ENCODE measurements around the gene RSF1. TPM values are rescaled to one million over a fixed set of nuclear protein-coding genes. Genes with fewer than 3 reads are reported as not detected.

The RSF1 gene
- total RNA-seq, 1 experiment from 2014 or later: 10.6 TPM

DNA sequence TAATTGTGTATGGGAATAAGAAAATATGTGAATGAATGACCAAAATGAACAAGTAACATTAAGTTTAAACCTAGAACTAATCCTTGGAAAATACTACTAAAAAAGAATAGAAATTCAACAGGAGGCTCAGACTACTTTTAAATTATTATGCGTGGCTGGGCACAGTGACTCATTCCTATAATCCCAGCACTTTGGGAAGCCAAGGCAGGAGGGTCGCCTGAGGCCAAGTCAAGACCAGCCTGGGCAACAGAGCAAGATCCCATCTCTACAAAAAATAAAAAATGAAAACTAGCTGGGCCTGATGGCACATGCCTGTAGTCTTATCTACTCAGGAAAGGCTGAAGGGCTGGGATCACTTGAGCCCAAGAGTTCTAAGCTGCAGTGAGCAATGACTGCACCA is 97.5 kb downstream of the RSF1 start:
- H3K4me3 ChIP-seq: no peak overlapping the region
- no peaks in the 10 kb centered on the region; the same call in 1 of the 2 replicates for H3K36me3 ChIP-seq
- H3K27ac ChIP-seq: no peak overlapping the region
- H3K27me3 ChIP-seq (replicated peaks): no peaks in the 10 kb centered on the region
- no peaks in the 10 kb centered on the region for H3K9me3 ChIP-seq (replicated peaks)
- no peak for DNase-seq (ENCODE audit: low read depth in 1 of 2, low spot score in 2 of 2)
- H3K4me1 ChIP-seq (replicated peaks): no peaks in the 10 kb centered on the region

DNA sequence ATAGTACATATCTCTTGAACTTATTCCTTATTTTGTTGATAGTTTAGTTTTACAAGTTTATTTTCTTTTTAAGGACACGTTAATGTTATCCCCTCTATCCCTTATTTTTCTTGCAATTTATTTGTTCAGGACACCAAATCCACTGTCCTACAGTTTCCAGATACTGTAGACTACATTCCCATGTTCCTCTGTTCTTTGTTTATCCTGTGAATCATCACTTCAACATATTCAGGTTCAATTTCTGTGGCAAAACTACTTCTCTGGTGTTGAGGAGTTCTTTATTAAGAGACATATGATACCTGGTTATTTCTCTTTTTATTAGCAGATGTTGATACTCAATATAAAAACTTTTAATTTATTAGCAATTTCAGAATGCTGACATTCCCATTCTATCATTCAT is 110.2 kb downstream of the RSF1 start:
- Histone ChIP-seq H3K27me3 (replicated peaks) (no peaks in the 10 kb centered on the region), H3K4me1 (replicated peaks) (peaks cover 2% of the 10 kb centered on the region), H3K9me3 (replicated peaks) (no peaks in the 10 kb centered on the region), H3K4me3 (no peak overlapping the region), H3K27ac (no peak overlapping the region), H3K36me3 (no peaks in the 10 kb centered on the region)
- DNase-seq (ENCODE audit: low read depth in 1 of 2, low spot score in 2 of 2): no peak

DNA sequence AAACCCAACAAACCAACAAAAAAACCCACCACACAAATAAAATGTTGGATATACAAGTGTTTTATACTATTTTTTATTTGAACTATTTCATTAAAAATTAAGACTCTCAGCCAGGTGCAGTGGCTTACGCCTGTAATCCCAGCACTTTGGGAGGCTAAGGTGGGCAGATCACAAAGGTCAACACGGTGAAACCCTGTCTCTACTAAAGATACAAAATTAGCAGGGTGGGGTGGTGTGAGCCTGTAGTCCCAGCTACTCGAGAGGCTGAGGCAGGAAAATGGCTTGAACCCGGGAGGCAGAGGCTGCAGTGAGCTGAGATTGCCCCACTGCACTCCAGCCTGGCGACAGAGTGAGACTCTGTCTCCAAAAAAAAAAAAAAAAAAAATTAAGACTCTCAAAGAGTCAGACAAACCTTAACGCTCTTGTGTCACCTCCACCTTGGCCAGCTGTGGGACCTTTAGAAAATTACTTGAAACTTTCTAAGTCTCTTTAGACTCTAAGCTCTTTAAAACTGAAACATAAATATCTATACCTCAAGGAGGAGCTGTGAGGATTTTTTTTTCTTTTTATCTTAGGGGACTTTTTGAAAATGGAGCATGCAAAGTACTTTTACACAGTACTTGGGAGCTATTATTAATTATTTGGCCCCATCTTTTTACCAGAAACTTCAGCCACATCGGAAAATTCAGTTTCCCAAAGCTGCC is 114.5 kb downstream of the RSF1 start:
- no peak for DNase-seq (ENCODE audit: low read depth in 1 of 2, low spot score in 2 of 2)
- Histone ChIP-seq H3K4me1 (replicated peaks) (peaks cover 4% of the 10 kb centered on the region), H3K9me3 (replicated peaks) (no peaks in the 10 kb centered on the region), H3K4me3 (no peak overlapping the region), H3K27me3 (replicated peaks) (no peaks in the 10 kb centered on the region), H3K27ac (no peak overlapping the region), H3K36me3 (no peaks in the 10 kb centered on the region)

DNA sequence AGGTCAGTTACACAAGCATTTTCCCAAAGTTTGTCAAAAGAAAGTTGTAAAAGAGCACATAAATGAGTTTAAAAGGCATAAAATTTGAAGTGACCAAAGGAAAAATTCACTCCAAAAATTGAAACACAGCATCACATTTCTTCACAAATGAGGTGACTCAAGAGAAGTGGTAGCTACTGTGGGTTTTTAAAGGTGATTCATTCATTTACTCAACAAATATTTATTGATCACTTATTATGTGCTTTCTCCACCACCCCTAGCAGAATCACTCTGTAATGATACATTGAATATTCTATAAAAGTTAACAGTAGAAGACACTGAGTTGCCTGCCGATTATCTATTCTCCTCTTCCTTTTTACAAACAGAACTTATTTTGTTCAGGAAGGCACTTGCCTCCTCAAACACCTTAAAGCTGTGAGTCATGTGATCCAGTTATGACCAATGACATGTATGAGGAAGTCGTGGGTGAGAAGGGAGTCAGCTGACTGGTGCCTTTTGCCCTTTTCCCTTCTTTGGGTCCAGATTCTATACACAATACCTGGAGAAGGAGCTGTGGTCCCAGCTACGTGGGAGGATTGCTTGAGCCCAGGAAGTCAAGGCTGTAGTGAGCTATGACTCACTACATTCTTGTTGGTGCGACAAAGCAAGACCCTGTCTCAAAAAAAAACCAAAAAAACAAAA is 115.2 kb downstream of the RSF1 start:
- peak in 1 of 2 experiments; percentile 9 for DNase-seq (ENCODE audit: low read depth in 1 of 2, low spot score in 2 of 2)
- no peaks in the 10 kb centered on the region for H3K36me3 ChIP-seq
- no peaks in the 10 kb centered on the region for H3K9me3 ChIP-seq (replicated peaks)
- H3K4me3 ChIP-seq: no peak overlapping the region
- no peak overlapping the region for H3K27ac ChIP-seq
- H3K27me3 ChIP-seq (replicated peaks): no peaks in the 10 kb centered on the region
- peaks cover 4% of the 10 kb centered on the region for H3K4me1 ChIP-seq (replicated peaks)

DNA sequence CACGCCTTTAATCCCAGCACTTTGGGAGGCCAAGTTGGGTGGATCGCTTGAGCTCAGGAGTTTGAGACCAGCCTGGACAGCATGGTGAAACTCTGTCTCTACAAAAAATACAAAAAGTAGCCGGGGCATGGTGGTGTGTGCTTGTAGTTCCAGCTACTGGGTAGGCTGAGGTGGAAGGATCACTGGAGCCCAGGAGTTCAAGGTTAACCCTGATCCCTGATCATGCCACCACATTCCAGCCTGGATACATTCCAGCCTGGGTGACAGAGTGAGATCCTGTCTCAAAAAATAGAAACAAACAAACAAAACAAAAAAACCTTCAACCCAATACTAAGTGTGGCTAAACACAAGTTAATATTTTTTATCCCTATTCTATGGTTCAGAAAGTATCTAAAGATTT is 116.5 kb downstream of the RSF1 start:
- Histone ChIP-seq H3K4me1 (replicated peaks) (peaks cover 4% of the 10 kb centered on the region), H3K27me3 (replicated peaks) (no peaks in the 10 kb centered on the region), H3K36me3 (no peaks in the 10 kb centered on the region), H3K27ac (no peak overlapping the region), H3K4me3 (no peak overlapping the region), H3K9me3 (replicated peaks) (no peaks in the 10 kb centered on the region)
- no peak for DNase-seq (ENCODE audit: low read depth in 1 of 2, low spot score in 2 of 2)

DNA sequence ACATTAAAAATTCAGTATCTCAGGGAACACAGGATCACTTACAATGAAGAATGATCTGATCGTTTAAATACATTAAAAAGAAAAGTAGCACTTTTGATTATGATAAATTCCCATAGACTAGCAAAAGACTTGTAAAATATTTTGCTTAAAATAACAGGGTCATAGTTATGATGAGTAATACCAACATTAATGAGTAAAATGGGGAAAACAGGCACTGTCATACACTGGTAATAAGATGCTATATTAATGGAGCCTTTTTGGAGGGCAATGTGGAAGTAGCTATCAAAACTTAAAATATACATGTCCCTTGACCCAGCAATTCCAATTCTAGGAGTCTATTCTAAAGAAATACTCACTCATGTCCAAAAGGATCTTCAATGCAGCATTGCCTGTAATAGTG is 121.1 kb downstream of the RSF1 start:
- no peak overlapping the region for H3K4me3 ChIP-seq
- H3K4me1 ChIP-seq (replicated peaks): no peaks in the 10 kb centered on the region
- H3K36me3 ChIP-seq: no peaks in the 10 kb centered on the region

DNA sequence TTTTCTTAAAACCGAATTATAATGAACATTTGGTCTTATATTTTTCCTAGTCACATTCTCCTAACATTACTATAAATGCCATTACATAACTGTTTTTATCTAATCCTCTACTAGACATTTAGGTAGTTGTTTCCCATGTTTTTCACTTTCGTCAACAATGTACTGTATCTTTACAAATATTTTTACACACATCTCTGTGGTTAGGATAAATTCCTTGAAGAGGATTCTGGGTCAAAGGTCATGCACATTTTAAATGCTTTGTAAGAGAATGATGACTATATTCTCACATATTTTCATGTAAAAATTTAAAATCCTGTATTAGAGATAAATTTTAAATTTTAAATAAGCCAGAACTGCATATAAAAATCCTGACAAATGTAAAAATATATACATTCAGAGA is 121.6 kb downstream of the RSF1 start:
- Histone ChIP-seq H3K27ac (no peak overlapping the region), H3K9me3 (replicated peaks) (no peaks in the 10 kb centered on the region), H3K4me3 (no peak overlapping the region), H3K4me1 (replicated peaks) (no peaks in the 10 kb centered on the region), H3K27me3 (replicated peaks) (no peaks in the 10 kb centered on the region), H3K36me3 (no peaks in the 10 kb centered on the region)
- DNase-seq (ENCODE audit: low read depth in 1 of 2, low spot score in 2 of 2): no peak

More for the DNA sequence above, 121.1 kb downstream of the RSF1 start:
- no peaks in the 10 kb centered on the region for H3K27me3 ChIP-seq (replicated peaks)
- no peaks in the 10 kb centered on the region for H3K9me3 ChIP-seq (replicated peaks)
- H3K27ac ChIP-seq: no peak overlapping the region
- no peak for DNase-seq (ENCODE audit: low read depth in 1 of 2, low spot score in 2 of 2)

DNA sequence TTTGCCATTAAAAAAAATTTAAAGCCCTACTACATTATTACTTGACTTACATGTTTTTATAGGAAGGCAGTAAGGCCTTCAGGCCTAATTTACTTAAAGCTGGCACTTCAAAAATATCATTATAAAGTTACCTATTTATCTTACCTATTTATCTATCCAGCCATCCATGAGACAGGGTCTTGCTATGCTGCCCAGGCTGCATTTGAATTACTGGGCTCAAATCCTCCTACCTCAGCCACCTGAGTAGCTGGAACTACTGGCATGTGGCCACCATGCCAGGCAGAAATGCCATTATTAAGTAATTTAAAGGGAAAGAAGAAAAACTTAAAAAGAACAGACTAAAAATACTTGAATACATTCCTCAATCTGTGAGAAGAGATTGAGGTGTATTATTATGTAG is 122.7 kb downstream of the RSF1 start:
- H3K27ac ChIP-seq: no peak overlapping the region
- no peaks in the 10 kb centered on the region for H3K36me3 ChIP-seq
- DNase-seq (ENCODE audit: low read depth in 1 of 2, low spot score in 2 of 2): no peak
- H3K27me3 ChIP-seq (replicated peaks): no peaks in the 10 kb centered on the region
- H3K4me1 ChIP-seq (replicated peaks): no peaks in the 10 kb centered on the region
- no peaks in the 10 kb centered on the region for H3K9me3 ChIP-seq (replicated peaks)
- no peak overlapping the region for H3K4me3 ChIP-seq

DNA sequence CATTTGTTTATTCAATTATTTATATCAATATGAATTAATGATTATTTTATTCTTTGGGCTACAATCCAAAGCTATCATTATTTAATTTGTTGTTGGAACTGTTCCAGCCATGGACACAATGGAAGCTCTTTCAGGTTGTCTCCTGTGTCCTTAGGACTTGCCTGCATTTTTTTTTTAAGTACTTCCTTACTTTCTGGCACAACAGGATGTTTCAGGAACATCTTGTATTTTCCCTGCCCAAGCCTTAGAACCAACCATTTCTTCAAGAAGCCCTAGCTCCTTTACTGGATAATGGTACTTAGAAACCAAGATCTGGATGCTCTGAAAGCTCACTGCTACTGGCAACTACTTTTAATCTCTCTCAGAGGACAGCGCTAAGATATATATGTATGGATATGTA is 125.1 kb downstream of the RSF1 start:
- Histone ChIP-seq H3K4me3 (no peak overlapping the region), H3K4me1 (replicated peaks) (no peaks in the 10 kb centered on the region), H3K27me3 (replicated peaks) (no peaks in the 10 kb centered on the region), H3K36me3 (no peaks in the 10 kb centered on the region; the same call in 1 of the 2 replicates), H3K27ac (no peak overlapping the region), H3K9me3 (replicated peaks) (no peaks in the 10 kb centered on the region)
- DNase-seq (ENCODE audit: low read depth in 1 of 2, low spot score in 2 of 2): no peak

DNA sequence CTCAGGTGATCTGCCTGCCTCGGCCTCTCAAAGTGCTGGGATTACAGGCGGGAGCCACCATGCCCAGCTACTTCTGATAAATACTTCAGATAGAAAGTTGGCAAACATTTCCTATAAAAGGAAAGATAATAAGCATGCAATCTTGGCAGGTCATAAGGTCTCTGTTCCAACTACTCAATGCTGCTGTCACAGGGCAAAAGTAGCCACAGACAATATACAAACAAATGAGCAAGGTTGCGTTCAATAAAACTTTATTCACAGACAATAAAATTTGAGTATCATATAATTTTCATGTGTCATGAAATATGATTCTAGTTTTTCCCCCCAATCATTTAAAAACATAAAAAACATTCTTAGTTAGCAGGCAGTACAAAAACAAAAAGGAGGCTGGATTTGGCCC is 129.9 kb downstream of the RSF1 start:
- H3K36me3 ChIP-seq: no peaks in the 10 kb centered on the region; the same call in 1 of the 2 replicates
- H3K4me1 ChIP-seq (replicated peaks): no peaks in the 10 kb centered on the region
- H3K9me3 ChIP-seq (replicated peaks): no peaks in the 10 kb centered on the region
- no peak overlapping the region for H3K27ac ChIP-seq
- no peaks in the 10 kb centered on the region for H3K27me3 ChIP-seq (replicated peaks)
- no peak for DNase-seq (ENCODE audit: low read depth in 1 of 2, low spot score in 2 of 2)
- no peak overlapping the region for H3K4me3 ChIP-seq

DNA sequence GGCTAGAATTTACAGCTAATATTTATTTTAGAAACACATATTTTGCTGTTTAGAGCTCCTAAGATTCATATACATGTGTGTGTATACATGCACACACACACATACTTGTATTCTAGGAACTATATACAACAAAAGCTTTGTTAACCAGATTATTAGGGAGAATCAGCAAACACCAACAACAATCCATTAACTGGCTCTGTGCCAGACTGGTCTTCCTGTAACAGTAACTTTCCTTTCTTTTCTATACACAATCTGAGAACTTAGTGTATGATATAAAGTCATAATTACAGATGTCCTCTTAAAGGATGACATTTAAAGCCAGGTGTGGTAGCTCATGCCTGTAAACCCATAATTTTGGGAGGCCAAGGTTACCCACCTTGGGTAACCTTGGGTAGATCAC is 133.4 kb downstream of the RSF1 start:
- Histone ChIP-seq H3K27ac (no peak overlapping the region), H3K4me1 (replicated peaks) (no peaks in the 10 kb centered on the region), H3K36me3 (no peaks in the 10 kb centered on the region; the same call in 1 of the 2 replicates), H3K27me3 (replicated peaks) (no peaks in the 10 kb centered on the region), H3K4me3 (no peak overlapping the region), H3K9me3 (replicated peaks) (no peaks in the 10 kb centered on the region)
- no peak for DNase-seq (ENCODE audit: low read depth in 1 of 2, low spot score in 2 of 2)

DNA sequence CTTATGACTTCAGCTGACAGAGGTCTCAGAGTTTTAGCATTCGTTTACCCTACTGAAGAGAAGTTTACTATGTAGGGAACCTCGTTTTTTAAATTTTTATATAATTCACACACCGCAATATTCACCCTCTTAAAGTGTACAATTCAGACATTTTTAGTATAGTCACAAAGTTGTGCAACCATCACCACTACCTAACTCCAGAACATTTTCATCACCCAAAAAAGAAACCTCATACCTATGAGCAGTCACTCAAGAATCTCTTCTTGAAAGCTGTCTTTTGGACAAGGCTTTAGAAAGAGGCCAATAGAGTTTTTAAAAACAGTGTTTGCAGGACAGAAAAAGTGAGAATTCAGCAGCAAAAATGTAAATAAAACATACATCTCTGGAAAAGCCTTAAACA is 143.4 kb downstream of the RSF1 start:
- H3K4me3 ChIP-seq: no peak overlapping the region
- H3K27ac ChIP-seq: no peak overlapping the region
- H3K9me3 ChIP-seq (replicated peaks): no peaks in the 10 kb centered on the region
- DNase-seq (ENCODE audit: low read depth in 1 of 2, low spot score in 2 of 2): no peak
- H3K4me1 ChIP-seq (replicated peaks): no peaks in the 10 kb centered on the region
- no peaks in the 10 kb centered on the region for H3K27me3 ChIP-seq (replicated peaks)
- 0 out of 2 replicates have a peak, but pooled peaks cover 3% of the 10 kb centered on the region for H3K36me3 ChIP-seq

DNA sequence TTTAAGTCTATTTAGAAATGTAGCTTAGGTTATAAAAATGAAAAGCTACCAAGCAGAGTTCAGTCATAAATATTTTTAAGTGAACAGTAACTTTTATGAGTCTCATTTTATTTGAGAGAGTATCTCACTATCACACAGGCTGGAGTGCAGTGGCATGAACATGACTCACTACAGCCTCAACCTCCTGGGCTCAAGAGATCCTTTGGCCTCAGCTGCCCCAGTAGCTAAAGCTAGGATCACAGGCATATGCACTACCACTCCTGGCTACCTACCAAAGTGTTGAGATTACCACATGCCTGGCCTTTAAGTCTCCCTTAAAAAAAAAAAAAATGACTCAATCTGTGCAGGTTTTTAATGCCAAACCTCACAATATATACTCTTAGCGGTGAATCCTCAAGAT is 148.3 kb downstream of the RSF1 start:
- peaks cover 12% of the 10 kb centered on the region; the same call in 1 of the 2 replicates for H3K36me3 ChIP-seq
- H3K27me3 ChIP-seq (replicated peaks): no peaks in the 10 kb centered on the region
- H3K4me1 ChIP-seq (replicated peaks): 0 out of 2 replicates have a peak, but pooled peaks cover 3% of the 10 kb centered on the region
- no peak overlapping the region for H3K27ac ChIP-seq
- no peaks in the 10 kb centered on the region for H3K9me3 ChIP-seq (replicated peaks)
- DNase-seq (ENCODE audit: low read depth in 1 of 2, low spot score in 2 of 2): no peak
- no peak overlapping the region for H3K4me3 ChIP-seq

DNA sequence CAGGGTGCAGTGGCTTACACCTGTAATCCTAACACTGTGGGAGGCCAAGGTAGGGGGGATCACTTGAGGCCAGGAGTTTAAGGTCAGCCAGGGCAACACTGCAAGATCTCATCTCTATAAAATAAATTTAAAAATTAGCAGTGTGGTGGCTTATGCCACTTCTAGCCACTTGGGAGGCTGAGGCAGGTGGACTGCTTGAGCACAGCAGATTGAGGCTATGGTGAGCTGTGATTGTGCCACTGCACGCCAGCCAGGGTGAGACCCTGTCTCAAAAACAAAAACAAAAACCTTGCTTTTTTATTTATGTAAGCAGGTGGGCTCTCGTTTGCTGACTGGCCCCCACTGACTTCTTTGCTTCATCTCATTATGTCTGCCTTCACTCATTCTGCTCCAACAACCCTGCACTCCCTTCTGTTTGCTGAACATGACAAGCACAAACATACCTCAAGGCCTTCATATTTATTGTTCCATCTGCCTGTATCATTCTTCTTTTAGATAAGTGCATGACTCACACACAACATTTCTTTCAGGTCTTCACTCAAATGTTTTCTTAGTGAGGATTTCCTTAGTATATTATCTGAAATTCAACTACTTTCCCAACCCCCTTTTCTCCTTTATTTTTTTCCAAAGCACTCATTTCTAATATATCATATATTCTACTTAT is 150.5 kb downstream of the RSF1 start:
- Histone ChIP-seq H3K27me3 (replicated peaks) (no peaks in the 10 kb centered on the region), H3K36me3 (peaks cover 10% of the 10 kb centered on the region; the same call in 1 of the 2 replicates), H3K4me3 (no peak overlapping the region), H3K4me1 (replicated peaks) (0 out of 2 replicates have a peak, but pooled peaks cover 3% of the 10 kb centered on the region), H3K27ac (no peak overlapping the region), H3K9me3 (replicated peaks) (no peaks in the 10 kb centered on the region)
- DNase-seq (ENCODE audit: low read depth in 1 of 2, low spot score in 2 of 2): peak in 1 of 2 experiments; percentile 2
